Measurements from ENCODE around the gene GPR137B.

The GPR137B gene

GRCh38 chr1:236114076-236114747, 28.1 kb upstream of the GPR137B start:
- H3K9ac ChIP-seq (ENCODE audit: low read depth in 1 of 2, low read length in 2 of 2) = no peak overlapping the region
- H3K27me3 ChIP-seq (ENCODE audit: control insufficient read depth in 1 of 2, insufficient read depth in 2 of 2, low read length in 2 of 2) = no peaks in the 10 kb centered on the region
- H3K9me3 ChIP-seq (ENCODE audit: control insufficient read depth in 1 of 2, low read length in 2 of 2) = no peaks in the 10 kb centered on the region
- no peaks in the 10 kb centered on the region for H3K4me1 ChIP-seq (ENCODE audit: control insufficient read depth in 1 of 2, insufficient read depth in 2 of 2, low read length in 2 of 2)
- H3K4me3 ChIP-seq (ENCODE audit: low read depth in 1 of 2, low read length in 2 of 2) = no peak overlapping the region
- no peaks in the 10 kb centered on the region for H3K36me3 ChIP-seq (ENCODE audit: control insufficient read depth in 1 of 2, insufficient read depth in 2 of 2, low read length in 2 of 2)
- H3K27ac ChIP-seq (ENCODE audit: low read depth, low read length) = no peak overlapping the region

- Histone ChIP-seq H3K9me3 (ENCODE audit: control insufficient read depth in 1 of 2, low read length in 2 of 2) (no peaks in the 10 kb centered on the region), H3K27ac (ENCODE audit: low read depth, low read length) (no peak overlapping the region), H3K36me3 (ENCODE audit: control insufficient read depth in 1 of 2, insufficient read depth in 2 of 2, low read length in 2 of 2) (no peaks in the 10 kb centered on the region), H3K4me3 (ENCODE audit: low read depth in 1 of 2, low read length in 2 of 2) (no peak overlapping the region), H3K27me3 (ENCODE audit: control insufficient read depth in 1 of 2, insufficient read depth in 2 of 2, low read length in 2 of 2) (no peaks in the 10 kb centered on the region), H3K9ac (ENCODE audit: low read depth in 1 of 2, low read length in 2 of 2) (no peak overlapping the region), H3K4me1 (ENCODE audit: control insufficient read depth in 1 of 2, insufficient read depth in 2 of 2, low read length in 2 of 2) (no peaks in the 10 kb centered on the region)
Observed at GRCh38 chr1:236117710-236118109, 24.6 kb upstream of the GPR137B start.

- H3K9ac ChIP-seq (ENCODE audit: low read depth in 1 of 2, low read length in 2 of 2) = peak overlapping the region in 1 of 2 donors; percentile 2
- H3K9me3 ChIP-seq (ENCODE audit: control insufficient read depth in 1 of 2, low read length in 2 of 2) = no peaks in the 10 kb centered on the region
- no peak overlapping the region for H3K27ac ChIP-seq (ENCODE audit: low read depth, low read length)
- no peaks in the 10 kb centered on the region for H3K27me3 ChIP-seq (ENCODE audit: control insufficient read depth in 1 of 2, insufficient read depth in 2 of 2, low read length in 2 of 2)
- no peaks in the 10 kb centered on the region for H3K36me3 ChIP-seq (ENCODE audit: control insufficient read depth in 1 of 2, insufficient read depth in 2 of 2, low read length in 2 of 2)
- no peak overlapping the region for H3K4me3 ChIP-seq (ENCODE audit: low read depth in 1 of 2, low read length in 2 of 2)
- H3K4me1 ChIP-seq (ENCODE audit: control insufficient read depth in 1 of 2, insufficient read depth in 2 of 2, low read length in 2 of 2) = no peaks in the 10 kb centered on the region
Observed at GRCh38 chr1:236119943-236120484, 22.3 kb upstream of the GPR137B start.

- Histone ChIP-seq H3K27me3 (ENCODE audit: control insufficient read depth in 1 of 2, insufficient read depth in 2 of 2, low read length in 2 of 2) (no peaks in the 10 kb centered on the region), H3K4me1 (ENCODE audit: control insufficient read depth in 1 of 2, insufficient read depth in 2 of 2, low read length in 2 of 2) (no peaks in the 10 kb centered on the region), H3K9ac (ENCODE audit: low read depth in 1 of 2, low read length in 2 of 2) (peak overlapping the region in 1 of 2 donors; percentile 2), H3K36me3 (ENCODE audit: control insufficient read depth in 1 of 2, insufficient read depth in 2 of 2, low read length in 2 of 2) (no peaks in the 10 kb centered on the region), H3K4me3 (ENCODE audit: low read depth in 1 of 2, low read length in 2 of 2) (peak overlapping the region in 1 of 2 donors; percentile 40), H3K27ac (ENCODE audit: low read depth, low read length) (no peak overlapping the region), H3K9me3 (ENCODE audit: control insufficient read depth in 1 of 2, low read length in 2 of 2) (no peaks in the 10 kb centered on the region)
Observed at GRCh38 chr1:236120721-236121153, 21.6 kb upstream of the GPR137B start.

- H3K27ac ChIP-seq (ENCODE audit: low read depth, low read length) = no peak overlapping the region
- no peaks in the 10 kb centered on the region for H3K27me3 ChIP-seq (ENCODE audit: control insufficient read depth in 1 of 2, insufficient read depth in 2 of 2, low read length in 2 of 2)
- no peak overlapping the region for H3K4me3 ChIP-seq (ENCODE audit: low read depth in 1 of 2, low read length in 2 of 2)
- H3K9me3 ChIP-seq (ENCODE audit: control insufficient read depth in 1 of 2, low read length in 2 of 2) = no peaks in the 10 kb centered on the region
- no peaks in the 10 kb centered on the region for H3K36me3 ChIP-seq (ENCODE audit: control insufficient read depth in 1 of 2, insufficient read depth in 2 of 2, low read length in 2 of 2)
- H3K9ac ChIP-seq (ENCODE audit: low read depth in 1 of 2, low read length in 2 of 2) = no peak overlapping the region
- no peaks in the 10 kb centered on the region for H3K4me1 ChIP-seq (ENCODE audit: control insufficient read depth in 1 of 2, insufficient read depth in 2 of 2, low read length in 2 of 2)
Observed at GRCh38 chr1:236122176-236122575, 20.2 kb upstream of the GPR137B start.

- no peak overlapping the region for H3K27ac ChIP-seq (ENCODE audit: low read depth, low read length)
- H3K36me3 ChIP-seq (ENCODE audit: control insufficient read depth in 1 of 2, insufficient read depth in 2 of 2, low read length in 2 of 2) = no peaks in the 10 kb centered on the region
- H3K4me3 ChIP-seq (ENCODE audit: low read depth in 1 of 2, low read length in 2 of 2) = no peak overlapping the region
Observed at GRCh38 chr1:236123563-236123962, 18.8 kb upstream of the GPR137B start.

GRCh38 chr1:236124965-236125364, 17.4 kb upstream of the GPR137B start:
- H3K4me3 ChIP-seq (ENCODE audit: low read depth in 1 of 2, low read length in 2 of 2) = no peak overlapping the region

More at GRCh38 chr1:236123563-236123962, 18.8 kb upstream of the GPR137B start:
- Histone ChIP-seq H3K9ac (ENCODE audit: low read depth in 1 of 2, low read length in 2 of 2) (no peak overlapping the region), H3K9me3 (ENCODE audit: control insufficient read depth in 1 of 2, low read length in 2 of 2) (no peaks in the 10 kb centered on the region), H3K4me1 (ENCODE audit: control insufficient read depth in 1 of 2, insufficient read depth in 2 of 2, low read length in 2 of 2) (no peaks in the 10 kb centered on the region), H3K27me3 (ENCODE audit: control insufficient read depth in 1 of 2, insufficient read depth in 2 of 2, low read length in 2 of 2) (no peaks in the 10 kb centered on the region)

GRCh38 chr1:236127045-236127444, 15.3 kb upstream of the GPR137B start:
- no peaks in the 10 kb centered on the region for H3K36me3 ChIP-seq (ENCODE audit: control insufficient read depth in 1 of 2, insufficient read depth in 2 of 2, low read length in 2 of 2)
- H3K4me1 ChIP-seq (ENCODE audit: control insufficient read depth in 1 of 2, insufficient read depth in 2 of 2, low read length in 2 of 2) = no peaks in the 10 kb centered on the region
- no peaks in the 10 kb centered on the region for H3K9me3 ChIP-seq (ENCODE audit: control insufficient read depth in 1 of 2, low read length in 2 of 2)
- no peaks in the 10 kb centered on the region for H3K27me3 ChIP-seq (ENCODE audit: control insufficient read depth in 1 of 2, insufficient read depth in 2 of 2, low read length in 2 of 2)
- H3K9ac ChIP-seq (ENCODE audit: low read depth in 1 of 2, low read length in 2 of 2) = no peak overlapping the region
- no peak overlapping the region for H3K27ac ChIP-seq (ENCODE audit: low read depth, low read length)
- no peak overlapping the region for H3K4me3 ChIP-seq (ENCODE audit: low read depth in 1 of 2, low read length in 2 of 2)

More at GRCh38 chr1:236124965-236125364, 17.4 kb upstream of the GPR137B start:
- Histone ChIP-seq H3K27ac (ENCODE audit: low read depth, low read length) (no peak overlapping the region), H3K27me3 (ENCODE audit: control insufficient read depth in 1 of 2, insufficient read depth in 2 of 2, low read length in 2 of 2) (no peaks in the 10 kb centered on the region), H3K4me1 (ENCODE audit: control insufficient read depth in 1 of 2, insufficient read depth in 2 of 2, low read length in 2 of 2) (no peaks in the 10 kb centered on the region), H3K9me3 (ENCODE audit: control insufficient read depth in 1 of 2, low read length in 2 of 2) (no peaks in the 10 kb centered on the region), H3K9ac (ENCODE audit: low read depth in 1 of 2, low read length in 2 of 2) (no peak overlapping the region), H3K36me3 (ENCODE audit: control insufficient read depth in 1 of 2, insufficient read depth in 2 of 2, low read length in 2 of 2) (no peaks in the 10 kb centered on the region)

- Histone ChIP-seq H3K27ac (ENCODE audit: low read depth, low read length) (no peak overlapping the region), H3K36me3 (ENCODE audit: control insufficient read depth in 1 of 2, insufficient read depth in 2 of 2, low read length in 2 of 2) (no peaks in the 10 kb centered on the region), H3K9ac (ENCODE audit: low read depth in 1 of 2, low read length in 2 of 2) (no peak overlapping the region), H3K4me1 (ENCODE audit: control insufficient read depth in 1 of 2, insufficient read depth in 2 of 2, low read length in 2 of 2) (no peaks in the 10 kb centered on the region), H3K4me3 (ENCODE audit: low read depth in 1 of 2, low read length in 2 of 2) (no peak overlapping the region), H3K27me3 (ENCODE audit: control insufficient read depth in 1 of 2, insufficient read depth in 2 of 2, low read length in 2 of 2) (peaks cover 2 to 4% of the 10 kb centered on the region in 2 donors), H3K9me3 (ENCODE audit: control insufficient read depth in 1 of 2, low read length in 2 of 2) (no peaks in the 10 kb centered on the region)
Observed at GRCh38 chr1:236128646-236129178, 13.6 kb upstream of the GPR137B start.

GRCh38 chr1:236129306-236129705, 13.0 kb upstream of the GPR137B start:
- H3K27me3 ChIP-seq (ENCODE audit: control insufficient read depth in 1 of 2, insufficient read depth in 2 of 2, low read length in 2 of 2) = peaks cover 2 to 4% of the 10 kb centered on the region in 2 donors
- no peak overlapping the region for H3K4me3 ChIP-seq (ENCODE audit: low read depth in 1 of 2, low read length in 2 of 2)
- H3K9me3 ChIP-seq (ENCODE audit: control insufficient read depth in 1 of 2, low read length in 2 of 2) = no peaks in the 10 kb centered on the region
- H3K36me3 ChIP-seq (ENCODE audit: control insufficient read depth in 1 of 2, insufficient read depth in 2 of 2, low read length in 2 of 2) = no peaks in the 10 kb centered on the region
- H3K9ac ChIP-seq (ENCODE audit: low read depth in 1 of 2, low read length in 2 of 2) = no peak overlapping the region
- H3K27ac ChIP-seq (ENCODE audit: low read depth, low read length) = no peak overlapping the region
- no peaks in the 10 kb centered on the region for H3K4me1 ChIP-seq (ENCODE audit: control insufficient read depth in 1 of 2, insufficient read depth in 2 of 2, low read length in 2 of 2)
